NCI-H345 treated with DMSO at 0.1 percent for 48 hours (cell line): Measurements from ENCODE around the gene TBC1D10B.
"Not testable (repeated sequence)": the region's sequence is repeated elsewhere in the genome, so short reads cannot be mapped to it uniquely, and the experiment has no call there.

Experiments
- DNase-seq: peaks from one replicate; lab custom pipeline; 2025; ENCODE audit not compliant: unreplicated experiment; lab: John Stamatoyannopoulos, UW

The TBC1D10B gene

GRCh38 chr16:30356401-30357084 lies 13.8 kb downstream of the TBC1D10B start:
- DNase-seq, result no peak

DNA sequence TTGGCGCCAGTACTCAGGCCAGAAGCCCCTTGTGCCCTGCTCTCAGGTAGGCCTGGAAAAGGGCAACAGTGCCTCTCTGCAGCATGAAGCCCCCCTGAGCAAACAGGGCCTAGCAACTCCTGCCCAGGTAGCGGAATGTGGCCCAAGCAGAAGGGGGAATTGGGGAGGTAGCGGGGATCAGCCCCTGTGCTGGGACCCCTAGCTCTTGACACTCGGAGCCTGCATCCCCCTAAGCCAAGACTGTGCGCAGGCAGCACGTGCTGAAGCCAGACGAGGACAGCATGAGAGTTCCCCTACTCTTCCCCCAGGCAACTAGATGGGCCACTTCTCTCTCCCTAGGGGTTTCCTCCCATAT lies 14.4 kb downstream of the TBC1D10B start:
- DNase-seq, result no peak

GRCh38 chr16:30355144-30355953 lies 14.9 kb downstream of the TBC1D10B start, which contains the start of gene CD2BP2:
Gene CD2BP2, minus strand, starts transcription at chr16:30355308. Its CDS starts 627 bp downstream, at chr16:30354681.
- peak; percentile 98 for DNase-seq

DNA sequence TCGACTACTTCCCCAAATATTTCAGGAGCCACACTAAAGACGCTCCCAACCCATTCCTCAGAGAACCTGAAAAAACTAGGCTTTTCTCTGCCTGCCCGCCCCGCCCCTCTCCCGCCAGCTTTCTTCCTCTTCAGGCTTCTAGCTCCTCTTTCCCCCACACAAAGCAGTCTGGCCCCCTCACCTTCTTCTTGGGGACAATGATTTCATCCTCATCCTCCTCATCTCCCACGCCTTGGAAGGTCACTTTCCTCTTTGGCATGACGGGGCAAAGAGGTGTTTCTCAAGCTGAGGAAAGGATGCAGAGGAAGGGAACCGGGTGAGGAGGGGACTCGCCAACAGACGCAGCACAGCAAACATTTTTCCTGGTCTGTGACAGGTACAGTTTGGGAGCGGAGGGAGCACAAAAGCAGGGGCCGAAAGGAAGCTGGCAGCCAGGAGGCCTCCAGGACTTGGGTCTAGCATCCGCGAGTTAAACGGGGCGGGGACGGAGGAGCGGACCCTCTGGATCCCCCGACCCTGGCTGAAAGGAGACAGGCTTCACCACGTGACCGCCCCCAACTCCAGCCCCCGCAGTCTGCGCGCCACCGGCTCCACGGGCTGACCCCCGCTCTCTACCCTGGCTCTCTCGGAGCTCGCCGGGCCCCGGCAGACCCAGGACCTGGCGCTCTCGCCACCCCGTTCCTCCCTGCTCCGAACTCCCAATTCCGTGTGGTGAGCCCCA lies 15.7 kb downstream of the TBC1D10B start:
- DNase-seq, result no peak

- no peak for DNase-seq
Measured at GRCh38 chr16:30353438-30354129, 16.7 kb downstream of the TBC1D10B start.

GRCh38 chr16:30352488-30353401 lies 17.5 kb downstream of the TBC1D10B start:
- DNase-seq, result no peak

DNA sequence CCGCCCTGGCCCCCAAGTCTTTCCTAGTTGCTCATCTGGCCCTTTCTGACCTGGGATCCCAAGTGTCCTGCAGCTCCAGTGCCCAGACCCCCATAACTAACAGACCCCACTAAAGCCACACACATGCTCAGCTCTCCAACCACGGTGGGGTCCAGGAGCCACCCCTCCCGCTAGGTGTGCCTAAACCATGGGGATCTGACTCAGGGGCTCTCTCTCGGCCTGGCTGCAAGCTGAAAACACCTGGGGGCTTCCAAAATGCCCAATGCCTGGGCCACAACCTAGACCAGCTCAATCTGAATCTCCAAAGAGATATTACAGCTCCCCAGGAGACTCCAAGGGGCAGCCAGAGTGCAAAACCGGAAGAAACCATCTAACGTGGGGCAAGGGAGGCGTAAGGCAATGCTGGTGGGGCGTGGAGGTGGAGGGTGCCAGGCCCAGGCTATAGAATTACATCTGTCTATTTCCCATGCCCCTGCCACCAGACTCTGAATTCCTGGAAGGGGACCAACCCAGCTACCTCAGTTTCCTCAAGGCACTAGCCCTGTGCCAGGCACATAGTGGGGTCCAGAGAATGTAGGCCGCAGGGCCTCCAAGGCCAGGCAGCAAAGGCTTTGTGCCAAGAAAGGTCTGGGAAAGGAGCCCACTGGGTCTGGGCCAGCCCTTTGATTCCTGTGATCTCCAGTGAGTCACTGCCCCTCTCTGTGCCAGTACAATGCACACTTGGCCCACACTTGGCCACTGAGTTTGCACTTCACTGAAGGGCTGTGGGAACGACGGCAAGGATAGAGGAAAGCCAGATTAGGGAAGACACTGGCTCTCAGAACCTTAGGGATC lies 18.5 kb downstream of the TBC1D10B start:
- DNase-seq, result no peak

GRCh38 chr16:30351001-30351441 lies 19.3 kb downstream of the TBC1D10B start:
- DNase-seq, result no peak

- DNase-seq, result no peak
Measured at GRCh38 chr16:30350134-30350871, 20.0 kb downstream of the TBC1D10B start.

DNA sequence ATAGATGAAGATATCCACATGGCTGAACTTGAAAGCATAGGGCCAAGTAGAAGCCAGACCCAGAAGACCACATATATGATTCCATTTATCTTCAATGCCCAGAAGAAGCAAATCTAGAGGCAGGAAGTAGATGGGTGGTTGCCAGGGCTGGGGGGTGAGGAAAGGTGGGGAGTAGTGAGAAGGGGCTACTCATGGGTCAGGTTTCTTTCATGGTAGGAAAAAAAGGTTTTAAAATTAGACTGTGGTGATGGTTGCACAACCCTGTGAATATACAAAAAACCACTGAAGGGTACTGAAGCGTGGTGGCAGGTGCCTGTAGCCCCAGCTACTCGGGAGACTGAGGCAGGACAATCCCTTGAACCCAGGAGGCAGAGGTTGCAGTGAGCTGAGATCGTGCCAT lies 20.6 kb downstream of the TBC1D10B start:
- DNase-seq, result no peak

DNA sequence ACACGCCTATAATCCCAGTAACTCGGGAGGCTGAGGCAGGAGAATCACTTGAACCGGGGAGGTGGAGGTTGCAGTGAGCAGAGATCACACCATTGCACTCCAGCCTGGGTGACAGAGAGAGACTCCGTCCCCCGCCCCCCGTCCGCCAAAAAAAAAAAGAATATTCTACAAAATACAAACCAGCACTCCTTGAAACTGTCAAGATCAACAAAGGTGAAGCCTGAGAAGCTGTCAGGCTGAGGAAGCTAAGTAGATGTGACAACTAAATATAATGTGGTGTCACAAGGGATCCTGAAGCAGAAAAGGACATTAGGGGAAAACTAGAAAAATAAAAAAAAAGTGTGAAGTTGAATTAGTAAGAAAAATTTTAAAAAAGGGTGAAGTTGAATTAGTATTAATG lies 21.4 kb downstream of the TBC1D10B start:
- no peak for DNase-seq

DNA sequence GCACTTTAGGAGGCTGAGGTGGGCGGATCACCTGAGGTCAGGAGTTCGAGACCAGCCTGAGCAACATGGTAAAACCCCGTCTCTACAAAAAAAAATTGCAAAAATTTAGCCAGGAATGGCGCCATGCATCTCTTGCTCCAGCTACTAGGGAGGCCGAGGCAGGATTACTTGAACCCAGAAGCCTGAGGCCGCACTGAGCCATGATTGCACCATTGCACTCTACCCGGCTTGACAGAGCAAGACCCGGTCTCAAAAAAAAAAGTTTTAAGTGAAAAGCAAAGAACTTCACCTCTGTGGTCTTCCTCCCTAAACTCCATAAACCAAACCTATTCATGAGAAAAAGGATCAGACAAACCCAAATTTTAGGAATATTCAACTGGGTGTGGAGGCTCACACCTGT lies 22.2 kb downstream of the TBC1D10B start:
- DNase-seq, result no peak

GRCh38 chr16:30346286-30346685 lies 24.0 kb downstream of the TBC1D10B start:
- DNase-seq, result no peak

- not testable (repeated sequence) for DNase-seq
Measured at GRCh38 chr16:30343491-30343820, 26.8 kb downstream of the TBC1D10B start.

DNA sequence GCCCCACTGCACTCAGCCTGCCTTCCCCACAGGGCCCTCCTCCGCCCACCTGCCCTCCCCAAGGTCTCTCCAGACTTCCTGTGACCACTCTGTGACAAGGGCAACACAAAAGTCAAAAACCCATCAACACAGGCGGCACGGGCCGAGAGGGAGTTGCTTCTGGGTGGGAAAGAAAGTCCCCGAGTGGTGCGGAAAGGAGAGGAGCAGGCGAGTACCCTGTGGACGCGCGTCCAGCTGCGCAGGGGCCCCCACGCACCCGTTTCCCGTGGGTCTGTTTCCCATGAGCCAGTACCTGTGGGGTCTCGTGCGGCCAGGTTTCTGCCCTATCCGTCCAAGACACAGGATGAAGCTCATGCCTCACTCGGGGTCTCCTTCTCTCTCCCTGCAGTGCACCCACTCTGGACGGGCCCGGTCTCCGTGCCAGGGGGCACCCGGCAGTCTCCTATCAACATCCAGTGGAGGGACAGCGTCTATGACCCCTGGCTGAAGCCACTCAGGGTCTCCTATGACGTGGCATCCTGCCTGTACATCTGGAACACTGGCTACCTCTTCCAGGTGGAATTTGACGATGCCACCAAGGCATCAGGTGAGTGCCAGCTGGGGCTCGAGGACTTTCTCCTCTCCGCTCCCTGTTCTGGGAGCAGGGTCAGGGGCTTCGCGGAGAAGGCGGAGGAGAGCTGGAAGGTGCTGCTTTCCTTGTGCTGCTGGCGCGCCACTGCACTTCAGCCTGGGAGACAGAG lies 27.4 kb downstream of the TBC1D10B start:
- no peak for DNase-seq

- DNase-seq, result not testable (repeated sequence)
Measured at GRCh38 chr16:30341971-30342370, 28.3 kb downstream of the TBC1D10B start.

- DNase-seq, result peak; percentile 89
Measured at GRCh38 chr16:30340621-30341020, 29.7 kb downstream of the TBC1D10B start.

GRCh38 chr16:30338715-30339114 lies 31.6 kb downstream of the TBC1D10B start:
- not testable (repeated sequence) for DNase-seq
